Prostate gland (tissue), 2 donors: ENCODE data around the gene SPAG9. TPM values are rescaled to one million over a fixed set of nuclear protein-coding genes. Genes with fewer than 3 reads are reported as not detected.

ENCODE experiments used
- DNase-seq: peaks from one replicate; pipeline ENCODE4 v3.0.0-alpha.2; 2019; ENCODE audit warnings: low spot score
- H3K27ac ChIP-seq, 2 donors: fragments of 200-600 bp; sonication (generic); 2 replicates each; pipeline ENCODE4 v1.5.1; 2017 to 2019
- H3K27me3 ChIP-seq: fragments of 200-600 bp; sonication (generic); replicated peaks from 2 replicates; pipeline ENCODE4 v1.5.1; 2019; ENCODE audit not compliant: insufficient read depth
- H3K36me3 ChIP-seq, 2 donors: fragments of 200-600 bp; sonication (generic); 1 replicate in 1 of 2; 2 replicates in 1 of 2; pipeline versions ENCODE4 v1.5.1 to v1.8.1; 2017 to 2019
- H3K4me1 ChIP-seq: fragments of 200-600 bp; sonication (generic); replicated peaks from 2 replicates; pipeline ENCODE4 v1.5.1; 2019
- H3K4me3 ChIP-seq, 2 donors: fragments of 200-600 bp; sonication (generic); 2 replicates each; pipeline ENCODE4 v1.5.1; 2017 to 2019
- H3K9me3 ChIP-seq: fragments of 200-600 bp; sonication (generic); 2 replicates; pipeline ENCODE4 v1.5.1; 2017
- CTCF ChIP-seq, 4 experiments: fragments of 200-600 bp in 2 of 4; fragments of 450-650 bp in 2 of 4; sonication (generic) in 2 of 4; IDR thresholded peaks; 1 replicate in 3 of 4; 2 replicates in 1 of 4; pipeline ENCODE4 v1.5.1; 2016 to 2019; ENCODE audit warnings: antibody characterized with exemption in 4 of 4, mild to moderate bottlenecking in 2 of 4, moderate library complexity in 2 of 4
- POLR2A ChIP-seq: fragments of 450-650 bp; IDR thresholded peaks from one replicate; pipeline ENCODE4 v1.6.1; 2016; ENCODE audit warnings: antibody characterized with exemption, mild to moderate bottlenecking
- POLR2AphosphoS5 ChIP-seq: sonication (generic); formaldehyde crosslinking; IDR thresholded peaks from one replicate; pipeline ENCODE4 v1.6.1; 2017; ENCODE audit warnings: antibody characterized with exemption
- WGBS: methylation state at CpG from one replicate; pipeline ENCODE4 v1.1.5; 2018; 5-methylcytosine and 5-hydroxymethylcytosine counted together
- intact Hi-C: fragments of 100-400 bp; cut with DNase I; formaldehyde crosslinking; loops from one replicate; pipeline ENCODE4 v1.14.2; 2022
- total RNA-seq, 2 donors: library from RNA; depleted of rRNA; stranded (reverse); fragments of >200 nt; gene quantifications; one replicate each; pipeline ENCODE4 v1.1.0, GENCODE V29; 2016

Gene SPAG9
- total RNA-seq, 2 donors from 2014 or later = 48.3 to 98.3 TPM

GRCh38 chr17:50947782-50948543 lies 172.7 kb downstream of the SPAG9 start:
- intact Hi-C loops = no loop called here
- Histone ChIP-seq H3K27me3 (no peaks in the 10 kb centered on the region), H3K4me3 (no peak overlapping the region), H3K27ac (peak overlapping the region; percentile 77 to 82), H3K9me3 (no peaks in the 10 kb centered on the region), H3K4me1 (peaks cover 31% of the 10 kb centered on the region), H3K36me3 (no peaks in the 10 kb centered on the region)
- 52% methylated on average over 15 of the region's 15 CpGs for WGBS
- peak; percentile 85 for DNase-seq
- TF ChIP-seq CTCF (IDR thresholded peaks at IDR 0.05) (no peak), POLR2AphosphoS5 (peak; percentile 66), POLR2A (peak; percentile 36)

- Histone ChIP-seq H3K4me3 (no peak overlapping the region), H3K27me3 (no peaks in the 10 kb centered on the region), H3K9me3 (no peaks in the 10 kb centered on the region), H3K4me1 (peaks cover 31% of the 10 kb centered on the region), H3K36me3 (no peaks in the 10 kb centered on the region), H3K27ac (peak overlapping the region; percentile 82 to 93)
- no peak for DNase-seq
- intact Hi-C loops = no loop called here
- WGBS = 94% methylated on average over 17 of the region's 19 CpGs
- TF ChIP-seq POLR2A = no peak
- TF ChIP-seq POLR2AphosphoS5 = no peak
- no peak for TF ChIP-seq CTCF (IDR thresholded peaks at IDR 0.05)
Measured at GRCh38 chr17:50946891-50947781, 173.5 kb downstream of the SPAG9 start.

GRCh38 chr17:50946223-50946890 lies 174.3 kb downstream of the SPAG9 start:
- Histone ChIP-seq H3K4me1 (peaks cover 31% of the 10 kb centered on the region), H3K9me3 (no peaks in the 10 kb centered on the region), H3K4me3 (no peak overlapping the region), H3K36me3 (no peaks in the 10 kb centered on the region), H3K27me3 (no peaks in the 10 kb centered on the region), H3K27ac (peak overlapping the region; percentile 82 to 93)
- DNase-seq = no peak
- TF ChIP-seq POLR2A (no peak), CTCF (IDR thresholded peaks at IDR 0.05) (no peak), POLR2AphosphoS5 (no peak)
- WGBS = 95% methylated on average over 12 of the region's 12 CpGs
- intact Hi-C loops = no loop called here

- H3K4me3 ChIP-seq = no peak overlapping the region
- H3K36me3 ChIP-seq = no peaks in the 10 kb centered on the region
- 92% methylated on average over 3 of the region's 3 CpGs for WGBS
- peak overlapping the region; percentile 82 to 93 for H3K27ac ChIP-seq
- intact Hi-C loops = no loop called here
- H3K4me1 ChIP-seq = peaks cover 31% of the 10 kb centered on the region
- no peak for DNase-seq
- no peaks in the 10 kb centered on the region for H3K9me3 ChIP-seq
- no peaks in the 10 kb centered on the region for H3K27me3 ChIP-seq
- TF ChIP-seq POLR2AphosphoS5 (no peak), POLR2A (no peak), CTCF (IDR thresholded peaks at IDR 0.05) (no peak)
Measured at GRCh38 chr17:50945779-50946222, 174.9 kb downstream of the SPAG9 start.
